BLaER1 treated with 17β-estradiol and CSF1 and Interleukin-3, amounts not matched to agents 10 nM and 100 nM (cell line): Measurements from ENCODE around the gene HERPUD1.
"Not testable (repeated sequence)": the region's sequence is repeated elsewhere in the genome, so short reads cannot be mapped to it uniquely, and the experiment has no call there.

ENCODE experiments used
- H3K27ac ChIP-seq, 11 experiments: shearing (Covaris generic); formaldehyde crosslinking; 2 replicates each; pipeline ENCODE4 v1.8.1; 2022
- H3K27me3 ChIP-seq, 11 experiments: shearing (Covaris generic); formaldehyde crosslinking; 2 replicates each; pipeline ENCODE4 v1.8.1; 2022
- H3K36me3 ChIP-seq, 11 experiments: shearing (Covaris generic); formaldehyde crosslinking; 2 replicates each; pipeline ENCODE4 v1.8.1; 2022
- H3K4me1 ChIP-seq, 10 experiments: shearing (Covaris generic); formaldehyde crosslinking; 2 replicates each; pipeline ENCODE4 v1.8.1; 2022
- H3K4me2 ChIP-seq, 11 experiments: shearing (Covaris generic); formaldehyde crosslinking; 2 replicates each; pipeline ENCODE4 v1.8.1; 2022
- H3K4me3 ChIP-seq, 10 experiments: shearing (Covaris generic); formaldehyde crosslinking; 2 replicates each; pipeline ENCODE4 v1.8.1; 2022
- H3K9ac ChIP-seq, 11 experiments: shearing (Covaris generic); formaldehyde crosslinking; 2 replicates each; pipeline ENCODE4 v1.8.1; 2022
- H3K9me3 ChIP-seq, 11 experiments: shearing (Covaris generic); formaldehyde crosslinking; replicated peaks in 1 of 11; 2 replicates each; pipeline ENCODE4 v1.8.1; 2022
- H4K20me1 ChIP-seq, 11 experiments: shearing (Covaris generic); formaldehyde crosslinking; 2 replicates each; pipeline ENCODE4 v1.8.1; 2022
- Cebpa-rat ChIP-seq, 11 experiments: shearing (Covaris generic); IDR thresholded peaks; 2 replicates each; pipeline ENCODE4 v1.8.1; 2022

HERPUD1 gene

DNA sequence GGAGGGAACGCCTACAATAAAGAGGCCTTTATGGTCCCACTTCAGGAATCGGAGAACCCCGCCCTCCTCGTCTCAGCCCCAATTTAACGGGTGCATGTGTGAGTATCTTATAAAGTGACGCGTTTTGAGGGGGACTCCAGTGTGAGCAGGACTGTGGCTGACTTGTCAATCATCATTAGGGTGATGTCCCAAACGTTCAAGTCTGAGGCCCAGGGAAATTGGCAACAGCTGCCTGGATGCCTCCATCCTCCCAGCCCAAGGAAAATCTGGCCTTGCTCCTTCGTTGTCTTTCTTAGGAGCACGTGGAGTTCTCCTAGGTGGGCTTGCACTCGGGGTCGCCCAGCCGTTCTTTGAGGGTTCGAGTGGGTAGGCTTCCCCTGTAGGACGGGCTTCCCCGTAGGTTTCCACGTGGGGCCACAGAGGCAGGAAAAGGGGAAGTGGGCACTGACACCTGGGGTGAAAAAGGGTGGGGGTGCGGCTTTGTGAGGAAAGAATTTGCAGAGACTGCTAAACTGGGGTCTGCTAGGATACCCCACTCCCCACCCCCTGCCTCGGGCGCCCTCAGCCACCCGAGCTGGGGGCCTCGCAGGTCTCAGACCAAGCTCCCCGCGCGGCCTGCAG lies 561 bp upstream of the HERPUD1 start:
- Histone ChIP-seq H3K36me3 (peaks cover 24 to 35% (median 33%) of the 10 kb centered on the region in 11 experiments), H3K4me3 (peak overlapping the region; percentile 88 to 100 (median 97); a peak in 19 of 20 replicates), H3K4me2 (peak overlapping the region; percentile 72 to 95 (median 83)), H3K9ac (peak overlapping the region; percentile 94 to 100 (median 97); a peak in 21 of 22 replicates), H3K27me3 (no peaks in the 10 kb centered on the region), H3K4me1 (peaks cover 41 to 69% (median 65%) of the 10 kb centered on the region in 10 experiments), H3K9me3 (no peaks in the 10 kb centered on the region), H3K27ac (peak overlapping the region; percentile 91 to 100 (median 94)), H4K20me1 (peaks cover 38 to 44% (median 42%) of the 10 kb centered on the region in 11 experiments)
- TF ChIP-seq Cebpa-rat (IDR thresholded peaks at IDR 0.05), result no peak

- Histone ChIP-seq H3K27ac (peak overlapping the region; percentile 91 to 100 (median 94)), H3K4me1 (peaks cover 52 to 72% (median 66%) of the 10 kb centered on the region in 10 experiments)
These were observed 1.0 kb downstream of the HERPUD1 start for GRCh38 chr16:56932721-56933619.

DNA sequence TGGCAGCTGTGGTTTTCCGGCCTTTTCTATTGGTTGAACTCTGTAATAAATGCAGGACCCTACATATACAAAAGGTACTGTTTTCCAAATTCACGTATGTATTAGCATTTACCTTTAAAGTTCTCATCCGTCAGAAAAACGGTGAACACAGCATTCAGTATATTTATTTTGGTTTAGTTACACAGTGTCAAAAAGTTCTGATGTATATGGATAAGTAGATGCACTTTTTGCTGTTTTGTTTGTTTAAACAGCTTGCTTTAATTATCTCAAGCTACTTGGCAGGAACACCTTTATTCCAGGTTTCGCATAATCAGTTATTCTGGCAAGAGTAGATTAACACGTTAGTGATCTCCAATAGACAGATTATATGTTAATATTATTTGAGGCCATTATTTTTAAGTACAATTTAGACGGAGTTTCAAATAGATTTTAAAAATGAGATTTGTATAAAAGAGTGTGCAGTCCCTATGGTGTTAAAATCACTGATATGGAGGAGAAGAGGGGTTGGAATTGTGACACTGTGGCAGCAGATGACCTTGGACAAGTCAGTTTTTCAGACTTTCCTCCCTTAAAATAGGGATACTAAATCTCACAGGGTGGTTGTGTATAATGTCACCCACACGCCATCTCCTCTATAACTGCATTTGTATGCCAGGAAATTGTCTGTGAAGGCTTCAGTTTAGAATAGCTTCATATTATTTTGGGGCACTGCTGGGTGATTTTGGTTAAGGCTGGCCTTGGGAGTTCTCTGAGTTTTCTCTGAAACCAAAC lies 2.1 kb downstream of the HERPUD1 start:
- peaks cover 61 to 79% (median 74%) of the 10 kb centered on the region in 10 experiments for H3K4me1 ChIP-seq
- peak overlapping the region; percentile 94 to 100 (median 97) for H3K9ac ChIP-seq
- no peaks in the 10 kb centered on the region for H3K27me3 ChIP-seq
- peak overlapping the region; percentile 88 to 100 (median 97) for H3K4me3 ChIP-seq
- peak overlapping the region; percentile 91 to 100 (median 94); a peak in 20 of 22 replicates for H3K27ac ChIP-seq
- TF ChIP-seq Cebpa-rat (IDR thresholded peaks at IDR 0.05), result no peak
- peaks cover 62 to 70% (median 67%) of the 10 kb centered on the region in 11 experiments for H4K20me1 ChIP-seq
- H3K4me2 ChIP-seq, result peak overlapping the region; percentile 86 to 99 (median 95)
- peaks cover 50 to 62% (median 59%) of the 10 kb centered on the region in 11 experiments for H3K36me3 ChIP-seq
- no peaks in the 10 kb centered on the region for H3K9me3 ChIP-seq

More at GRCh38 chr16:56932721-56933619, 1.0 kb downstream of the HERPUD1 start:
- H3K27me3 ChIP-seq, result no peaks in the 10 kb centered on the region
- H3K36me3 ChIP-seq, result peaks cover 39 to 51% (median 48%) of the 10 kb centered on the region in 11 experiments
- H3K4me2 ChIP-seq, result peak overlapping the region; percentile 86 to 99 (median 95)
- no peak for TF ChIP-seq Cebpa-rat (IDR thresholded peaks at IDR 0.05)
- no peaks in the 10 kb centered on the region for H3K9me3 ChIP-seq
- H4K20me1 ChIP-seq, result peaks cover 52 to 60% (median 56%) of the 10 kb centered on the region in 11 experiments
- H3K9ac ChIP-seq, result peak overlapping the region; percentile 94 to 100 (median 97)
- peak overlapping the region; percentile 88 to 100 (median 97) for H3K4me3 ChIP-seq

DNA sequence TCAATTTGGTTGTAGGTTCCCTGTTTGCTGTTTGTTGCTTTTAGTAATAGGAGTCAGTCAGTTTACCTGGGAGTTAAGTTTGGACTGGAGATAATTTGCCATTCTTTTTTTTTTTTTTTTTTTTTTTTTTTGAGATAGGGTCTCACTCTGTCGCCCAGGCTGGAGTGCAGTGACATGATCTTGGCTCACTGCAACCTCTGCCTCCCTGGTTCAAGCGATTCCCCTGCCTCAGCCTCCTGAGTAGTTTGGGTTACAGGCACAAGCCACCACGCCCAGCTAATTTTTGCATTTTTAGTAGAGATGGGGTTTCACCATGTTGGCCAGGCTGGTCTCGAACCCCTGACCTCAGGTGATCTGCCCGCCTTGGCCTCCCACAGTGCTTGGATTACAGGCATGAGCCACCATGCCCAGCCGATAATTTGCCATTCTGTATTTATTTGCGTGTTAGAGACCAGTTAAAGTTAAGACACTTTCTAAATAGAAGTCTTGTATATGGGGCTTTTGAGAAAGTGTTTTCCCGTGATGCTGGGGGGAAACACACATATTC lies 2.7 kb downstream of the HERPUD1 start:
- peak overlapping the region; percentile 94 to 100 (median 97) for H3K9ac ChIP-seq

GRCh38 chr16:56935201-56935600 lies 3.3 kb downstream of the HERPUD1 start:
- H3K27ac ChIP-seq, result no peak overlapping the region; a peak in 2 of 22 replicates
- H3K27me3 ChIP-seq, result no peaks in the 10 kb centered on the region
- peaks cover 62 to 74% (median 71%) of the 10 kb centered on the region in 11 experiments for H3K36me3 ChIP-seq
- peak overlapping the region; percentile 94 to 100 (median 97); a peak in 18 of 22 replicates for H3K9ac ChIP-seq
- H3K4me1 ChIP-seq, result peaks cover 57 to 84% (median 78%) of the 10 kb centered on the region in 10 experiments
- H3K9me3 ChIP-seq, result no peaks in the 10 kb centered on the region
- TF ChIP-seq Cebpa-rat (IDR thresholded peaks at IDR 0.05), result no peak
- H3K4me2 ChIP-seq, result peak overlapping the region; percentile 86 to 99 (median 95)
- peaks cover 73 to 82% (median 79%) of the 10 kb centered on the region in 11 experiments for H4K20me1 ChIP-seq
- peak overlapping the region; percentile 88 to 100 (median 97) for H3K4me3 ChIP-seq

More for the DNA sequence above, 2.7 kb downstream of the HERPUD1 start:
- Histone ChIP-seq H3K4me2 (peak overlapping the region; percentile 86 to 99 (median 95)), H4K20me1 (peaks cover 69 to 77% (median 73%) of the 10 kb centered on the region in 11 experiments), H3K4me3 (peak overlapping the region; percentile 88 to 100 (median 97)), H3K4me1 (peaks cover 61 to 84% (median 78%) of the 10 kb centered on the region in 10 experiments), H3K27ac (peak overlapping the region in 9 of 11 experiments; percentile 2 to 100 (median 94); a peak in 8 of 22 replicates), H3K36me3 (peaks cover 56 to 68% (median 66%) of the 10 kb centered on the region in 11 experiments)
- H3K9me3 ChIP-seq, H3K27me3 ChIP-seq: not testable (repeated sequence)

GRCh38 chr16:56936491-56936890 lies 4.5 kb downstream of the HERPUD1 start:
- H3K27ac ChIP-seq, result peak overlapping the region in 2 of 11 experiments; percentile 19 to 34; a peak in 2 of 22 replicates
- peaks cover 82 to 95% (median 91%) of the 10 kb centered on the region in 11 experiments for H4K20me1 ChIP-seq
- peaks cover 75 to 87% (median 84%) of the 10 kb centered on the region in 11 experiments for H3K36me3 ChIP-seq
- no peaks in the 10 kb centered on the region for H3K9me3 ChIP-seq
- peak overlapping the region; percentile 36 to 99 (median 95); a peak in 18 of 22 replicates for H3K4me2 ChIP-seq
- H3K4me3 ChIP-seq, result peak overlapping the region in 4 of 10 experiments; percentile 6 to 32 (median 17); a peak in 2 of 20 replicates
- TF ChIP-seq Cebpa-rat (IDR thresholded peaks at IDR 0.05), result no peak
- H3K27me3 ChIP-seq, result no peaks in the 10 kb centered on the region
- H3K9ac ChIP-seq, result peak overlapping the region in 4 of 11 experiments; percentile 21 to 97 (median 69); a peak in 5 of 22 replicates
- H3K4me1 ChIP-seq, result peaks cover 44 to 84% (median 78%) of the 10 kb centered on the region in 10 experiments

DNA sequence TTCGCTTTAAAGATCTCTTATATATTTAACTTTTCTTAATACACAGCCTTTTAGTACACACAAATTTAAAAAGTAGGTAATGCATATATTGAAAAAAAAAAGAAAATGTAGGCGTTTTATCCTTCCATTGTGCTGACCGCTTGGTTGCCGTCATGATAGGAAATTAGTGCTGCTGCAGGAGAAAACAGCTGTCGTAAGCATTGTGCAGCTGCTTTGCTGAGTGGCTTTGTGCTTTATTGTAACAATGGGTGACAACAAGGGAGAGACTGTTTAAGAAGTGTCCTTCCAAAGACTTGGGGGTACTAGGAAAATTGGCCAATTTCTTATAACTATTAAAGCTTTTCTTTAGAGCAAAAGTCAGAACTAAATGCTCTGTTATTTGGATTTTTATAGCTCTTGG lies 5.0 kb downstream of the HERPUD1 start:
- Histone ChIP-seq H3K4me1 (peaks cover 43 to 87% (median 80%) of the 10 kb centered on the region in 10 experiments), H3K36me3 (peaks cover 79 to 91% (median 88%) of the 10 kb centered on the region in 11 experiments), H3K27me3 (no peaks in the 10 kb centered on the region), H3K4me3 (peak overlapping the region in 1 of 10 experiments; percentile 9; a peak in 2 of 20 replicates), H3K27ac (no peak overlapping the region; a peak in 1 of 22 replicates), H3K9ac (peak overlapping the region in 1 of 11 experiments; percentile 42; a peak in 1 of 22 replicates), H3K4me2 (peak overlapping the region in 6 of 11 experiments; percentile 14 to 99 (median 96); a peak in 13 of 22 replicates), H3K9me3 (no peaks in the 10 kb centered on the region), H4K20me1 (peaks cover 82 to 99% (median 95%) of the 10 kb centered on the region in 11 experiments)
- TF ChIP-seq Cebpa-rat (IDR thresholded peaks at IDR 0.05), result no peak
